Endothelial cell of umbilical vein (primary cell): ENCODE data around the gene NANS.

Experiments used
- CTCF ChIP-seq, 2 donors: IDR thresholded peaks; 1 replicate in 1 of 2; 2 replicates in 1 of 2; pipeline ENCODE4 v1.5.1; 2011; ENCODE audit warnings: low read length in 2 of 2, mild to moderate bottlenecking in 2 of 2, moderate library complexity in 2 of 2, control low read depth in 1 of 2, inconsistent platforms in 1 of 2, low read depth in 1 of 2; ENCODE audit not compliant: insufficient read depth in 1 of 2; ENCODE audit errors: extremely low read depth in 1 of 2
- FOS ChIP-seq: IDR thresholded peaks from 2 replicates; pipeline ENCODE4 v1.6.1; 2011; ENCODE audit warnings: mild to moderate bottlenecking, low read length, moderate library complexity, borderline replicate concordance; ENCODE audit not compliant: insufficient read depth
- JUN ChIP-seq: IDR thresholded peaks from 2 replicates; pipeline ENCODE4 v1.6.1; 2011; ENCODE audit warnings: borderline replicate concordance, low read depth; ENCODE audit not compliant: insufficient read length, insufficient read depth
- MAX ChIP-seq: IDR thresholded peaks from 2 replicates; pipeline ENCODE4 v1.6.1; 2011; ENCODE audit not compliant: insufficient read depth, insufficient read length
- POLR2A ChIP-seq: IDR thresholded peaks from 2 replicates; pipeline ENCODE4 v1.6.1; 2012; ENCODE audit warnings: low read depth, mild to moderate bottlenecking, control low read depth, low read length

- no peak for TF ChIP-seq POLR2A
- no peak for TF ChIP-seq CTCF (IDR thresholded peaks at IDR 0.05; ENCODE audit: extremely low read depth in 1 of 2, insufficient read depth in 1 of 2, low read depth in 1 of 2, low read length in 2 of 2)
- no peak for TF ChIP-seq JUN
- no peak for TF ChIP-seq MAX
- no peak for TF ChIP-seq FOS
Measured at GRCh38 chr9:98047002-98047401, 9.5 kb upstream of the NANS start.
